Choroid plexus epithelial cell (primary cell): ENCODE results near the gene MARK1.

Source experiments
- DNase-seq: peaks from one replicate; pipeline ENCODE4 v3.0.0-alpha.2; 2010; ENCODE audit warnings: low read depth
- H3K4me3 ChIP-seq: 2 replicates; pipeline ENCODE4 v1.5.1; 2011; ENCODE audit warnings: low read depth, mild to moderate bottlenecking, control low read depth, low read length, moderate library complexity
- TF ChIP-seq, protein P1 (sequence below): conservative IDR thresholded peaks from 2 replicates; pipeline ENCODE4 v1.5.1; 2011; ENCODE audit warnings: low read depth, mild to moderate bottlenecking, control low read depth, inconsistent platforms, low read length, moderate library complexity

MARK1 gene

DNA sequence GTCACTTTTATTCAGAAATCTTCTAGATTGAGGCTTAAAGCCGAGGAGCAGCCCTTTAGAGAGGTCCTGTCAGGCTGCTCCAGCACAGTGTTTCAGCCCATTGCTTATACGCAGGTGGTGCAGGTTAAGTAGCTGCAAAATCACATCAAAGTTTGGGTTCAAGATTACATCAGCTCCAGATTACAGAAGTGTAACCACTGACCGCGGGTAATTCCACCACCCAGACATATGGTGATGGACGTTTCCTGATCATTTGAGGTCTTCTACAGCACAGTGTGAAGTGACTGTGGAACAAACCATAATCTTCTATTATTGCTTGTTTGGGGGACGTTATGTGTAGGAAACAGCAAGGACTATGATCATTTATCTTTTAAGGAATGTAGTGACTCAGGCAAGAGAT, 174.0 kb downstream of the MARK1 start:
- TF ChIP-seq, protein P1, sequence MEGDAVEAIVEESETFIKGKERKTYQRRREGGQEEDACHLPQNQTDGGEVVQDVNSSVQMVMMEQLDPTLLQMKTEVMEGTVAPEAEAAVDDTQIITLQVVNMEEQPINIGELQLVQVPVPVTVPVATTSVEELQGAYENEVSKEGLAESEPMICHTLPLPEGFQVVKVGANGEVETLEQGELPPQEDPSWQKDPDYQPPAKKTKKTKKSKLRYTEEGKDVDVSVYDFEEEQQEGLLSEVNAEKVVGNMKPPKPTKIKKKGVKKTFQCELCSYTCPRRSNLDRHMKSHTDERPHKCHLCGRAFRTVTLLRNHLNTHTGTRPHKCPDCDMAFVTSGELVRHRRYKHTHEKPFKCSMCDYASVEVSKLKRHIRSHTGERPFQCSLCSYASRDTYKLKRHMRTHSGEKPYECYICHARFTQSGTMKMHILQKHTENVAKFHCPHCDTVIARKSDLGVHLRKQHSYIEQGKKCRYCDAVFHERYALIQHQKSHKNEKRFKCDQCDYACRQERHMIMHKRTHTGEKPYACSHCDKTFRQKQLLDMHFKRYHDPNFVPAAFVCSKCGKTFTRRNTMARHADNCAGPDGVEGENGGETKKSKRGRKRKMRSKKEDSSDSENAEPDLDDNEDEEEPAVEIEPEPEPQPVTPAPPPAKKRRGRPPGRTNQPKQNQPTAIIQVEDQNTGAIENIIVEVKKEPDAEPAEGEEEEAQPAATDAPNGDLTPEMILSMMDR: no peak
- H3K4me3 ChIP-seq: no peak overlapping the region
- no peak for DNase-seq

DNA sequence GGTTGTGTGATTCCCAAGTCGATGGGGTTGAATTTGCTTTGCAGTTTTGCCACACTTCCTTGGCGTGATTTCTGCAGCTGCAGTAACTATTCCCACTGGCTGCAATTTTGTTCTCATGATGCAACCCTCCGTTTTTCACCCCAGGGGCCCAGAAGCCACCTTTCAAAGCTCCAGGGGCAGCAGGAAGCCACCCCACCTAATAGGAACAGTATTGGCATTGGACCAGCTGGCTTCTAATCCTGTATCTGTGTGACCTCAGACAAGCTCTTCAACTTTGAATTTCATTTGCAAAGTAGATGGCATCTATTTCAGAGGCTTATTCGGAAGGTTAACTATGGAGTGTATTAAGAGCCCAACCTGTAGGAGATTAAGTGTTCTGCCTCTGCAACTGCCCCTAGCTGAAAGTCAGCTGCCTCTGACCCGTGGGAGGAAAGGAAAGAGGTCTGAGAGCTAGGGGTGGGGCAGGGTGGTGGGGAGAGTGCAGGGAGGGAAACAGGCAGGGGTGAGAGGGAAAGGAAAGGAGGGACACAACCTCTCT, 174.9 kb downstream of the MARK1 start:
- no peak for DNase-seq
- no peak overlapping the region for H3K4me3 ChIP-seq
- TF ChIP-seq, protein P1: no peak

DNA sequence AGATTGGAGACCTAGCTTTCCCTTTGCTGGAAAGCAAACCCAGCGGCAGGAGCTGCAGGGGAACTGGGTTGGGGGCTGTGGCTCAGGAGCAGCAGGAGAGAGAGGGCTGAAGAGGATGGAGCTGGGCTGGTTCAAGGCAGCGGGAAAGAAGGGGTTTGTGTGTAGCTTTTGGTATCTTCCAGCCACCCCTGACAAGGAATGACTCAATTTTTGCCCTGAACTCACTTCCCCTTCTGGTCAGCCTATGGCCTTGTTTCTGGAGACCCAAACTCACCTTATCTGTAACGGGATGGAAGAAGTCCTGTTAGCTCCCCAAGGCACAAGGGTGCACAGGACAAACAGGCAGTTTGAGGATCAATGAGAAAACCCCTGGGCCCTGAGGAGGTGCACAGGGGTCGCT, 175.4 kb downstream of the MARK1 start:
- TF ChIP-seq, protein P1: no peak
- H3K4me3 ChIP-seq: no peak overlapping the region
- no peak for DNase-seq

DNA sequence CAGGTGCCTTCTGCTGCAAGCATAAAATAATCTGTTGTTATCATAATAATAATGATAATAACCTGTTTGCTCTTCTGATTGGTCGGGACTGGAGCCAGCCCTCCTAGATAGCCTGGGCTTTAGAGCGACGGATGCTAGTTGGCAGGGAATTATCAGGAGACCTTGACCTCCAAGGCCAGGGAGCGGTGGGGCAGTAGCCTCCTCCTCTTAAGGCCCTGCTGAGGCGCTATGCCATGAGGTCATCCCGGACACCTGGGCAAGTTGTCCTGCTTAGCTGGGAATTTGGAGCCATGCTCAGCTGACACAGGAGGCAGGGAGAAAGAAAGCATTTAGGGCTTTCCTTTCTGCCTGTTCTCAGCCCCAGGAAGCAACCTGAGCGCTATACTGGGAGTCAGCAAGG, 177.8 kb downstream of the MARK1 start:
- H3K4me3 ChIP-seq: no peak overlapping the region
- DNase-seq: no peak

DNA sequence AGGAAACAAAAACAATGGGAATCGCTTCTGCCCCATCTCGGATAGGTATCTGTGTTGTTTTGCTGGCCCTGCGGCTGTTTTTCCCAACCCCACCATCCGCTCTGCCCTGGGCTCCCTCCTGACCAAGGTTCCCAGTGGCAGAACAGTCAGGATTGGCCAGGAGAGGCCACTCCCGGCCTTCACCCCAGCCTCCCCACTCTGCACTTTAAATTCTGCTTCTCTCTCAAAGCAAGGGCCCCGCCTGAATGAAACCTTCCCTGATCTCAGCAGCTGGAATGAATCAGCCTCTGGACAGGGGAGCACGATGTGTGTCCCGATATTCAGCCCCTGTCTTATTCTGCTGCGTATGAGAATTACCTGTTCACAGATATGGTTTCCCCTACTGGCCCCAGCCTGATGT, 178.5 kb downstream of the MARK1 start:
- TF ChIP-seq, protein P1: no peak
- no peak for DNase-seq
- no peak overlapping the region for H3K4me3 ChIP-seq

More for the DNA sequence above, 177.8 kb downstream of the MARK1 start:
- TF ChIP-seq, protein P1: no peak

DNA sequence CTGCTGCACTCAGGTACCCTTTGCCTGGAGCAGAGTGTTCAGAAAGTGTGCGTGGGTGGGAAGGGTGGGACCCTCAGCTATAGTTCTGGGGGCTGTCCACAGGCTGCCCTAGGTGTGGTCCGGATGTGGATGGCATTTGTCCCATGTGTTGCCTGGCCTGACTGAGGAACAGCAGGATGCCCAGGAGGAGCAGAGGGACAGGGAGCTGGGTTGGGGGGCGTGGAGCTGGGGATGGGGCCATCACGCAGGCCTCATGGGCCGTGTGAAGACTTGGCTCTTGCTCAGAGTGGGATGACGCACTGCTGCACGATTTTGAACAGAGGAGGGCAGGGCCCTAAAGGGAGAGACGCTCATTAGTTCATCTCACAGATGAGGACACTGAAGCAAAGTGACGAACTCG, 179.2 kb downstream of the MARK1 start:
- DNase-seq: no peak
- no peak overlapping the region for H3K4me3 ChIP-seq
- TF ChIP-seq, protein P1: no peak

DNA sequence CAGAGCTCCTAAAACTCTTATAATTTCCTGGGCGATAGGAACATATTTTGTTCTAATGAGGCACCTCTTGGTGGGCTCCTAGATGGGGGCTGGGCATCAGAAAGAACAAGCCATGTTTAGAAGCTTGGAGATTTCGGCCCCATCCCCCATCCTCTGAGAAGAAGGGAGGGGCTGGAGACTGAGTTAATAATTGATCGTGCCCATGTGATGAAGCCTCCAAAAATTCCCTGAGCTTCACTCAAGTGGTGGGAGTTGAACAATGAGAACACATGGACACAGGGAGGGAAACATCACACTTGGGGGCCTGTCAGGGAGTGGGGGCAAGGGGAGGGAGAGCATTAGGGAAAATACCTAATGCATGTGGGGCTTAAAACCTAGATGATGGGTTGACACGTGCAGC, 180.3 kb downstream of the MARK1 start:
- no peak for DNase-seq
- H3K4me3 ChIP-seq: no peak overlapping the region
- TF ChIP-seq, protein P1: no peak
